Left ventricle myocardium inferior (tissue), 1 donor: ENCODE results near the gene MGST3. TPM values are rescaled to one million over a fixed set of nuclear protein-coding genes. Genes with fewer than 3 reads are reported as not detected.
"Not testable (repeated sequence)": the region's sequence is repeated elsewhere in the genome, so short reads cannot be mapped to it uniquely, and the experiment has no call there.

Source experiments
- DNase-seq: peaks from one replicate; pipeline ENCODE4 v3.0.0-alpha.2; 2020
- H3K27ac ChIP-seq: fragments of 200-600 bp; replicated peaks from 2 replicates; pipeline ENCODE4 v1.8.0; 2021
- H3K27me3 ChIP-seq: fragments of 200-600 bp; 2 replicates; pipeline ENCODE4 v1.8.0; 2021; ENCODE audit warnings: low read depth
- H3K36me3 ChIP-seq: fragments of 200-600 bp; 2 replicates; pipeline ENCODE4 v1.8.0; 2021
- H3K4me1 ChIP-seq: fragments of 200-600 bp; 2 replicates; pipeline ENCODE4 v1.8.0; 2021
- H3K4me3 ChIP-seq: fragments of 200-600 bp; 2 replicates; pipeline ENCODE4 v1.8.0; 2021; ENCODE audit warnings: mild to moderate bottlenecking, moderate library complexity
- H3K9me3 ChIP-seq: fragments of 200-600 bp; replicated peaks from 2 replicates; pipeline ENCODE4 v1.8.0; 2021
- CTCF ChIP-seq: fragments of 200-600 bp; IDR thresholded peaks from 2 replicates; pipeline ENCODE4 v1.8.0; 2021; ENCODE audit warnings: antibody characterized with exemption, mild to moderate bottlenecking, borderline replicate concordance
- intact Hi-C: fragments of 100-400 bp; cut with micrococcal nuclease; formaldehyde crosslinking; loops from one replicate; pipeline ENCODE4 v1.11.0; 2022
- long read RNA-seq: library from polyadenylated mRNA; unstranded; transcript quantifications from one replicate; pipeline ENCODE4 v2.0.0, GENCODE V29; 2021
- total RNA-seq: library from RNA; stranded (reverse); fragmentation: NEBNext Ultra II Directional; extraction: Animal tissue kit (Norgen Biotek cat#: 25700); gene quantifications from one replicate; pipeline ENCODE4 v1.2.1, GENCODE V29; 2021
- donor health status: DM: no; HTN: yes; CAD: no; lungs with severe emphysema.

The MGST3 gene
- 718 TPM for total RNA-seq
- long read RNA-seq, transcript MGST3-203 (7 exons, 680 nt) = minor isoform, 7 of 369 reads
- long read RNA-seq, transcript MGST3-205 (6 exons, 1,015 nt) = major isoform, 333 of 369 reads
- long read RNA-seq, partial matches to known transcripts = 13 of 369 reads
- long read RNA-seq, other reads (novel, unspliced or antisense) = 11 of 369 reads

GRCh38 chr1:165630629-165631341, at the start of gene MGST3:
Gene MGST3, plus strand, starts transcription at chr1:165631234. Its CDS starts 18,614 bp downstream, at chr1:165649848.
- no peak for TF ChIP-seq CTCF
- DNase-seq = peak; percentile 95
- peak within 1 kb of the TSS; percentile 82 for H3K4me3 ChIP-seq
- intact Hi-C loops = no loop called here
- H3K27me3 ChIP-seq = no peaks in the 10 kb centered on the region
- H3K27ac ChIP-seq = peak within 1 kb of the TSS; percentile 95
- peaks cover 4% of the 10 kb centered on the region for H3K36me3 ChIP-seq
- H3K4me1 ChIP-seq = peaks cover 54% of the 10 kb centered on the region
- no peaks in the 10 kb centered on the region for H3K9me3 ChIP-seq

GRCh38 chr1:165581926-165582325, 49.1 kb upstream of the MGST3 start:
- intact Hi-C loops = no loop called here
- no peak for DNase-seq
- H3K27me3 ChIP-seq = peaks cover 17% of the 10 kb centered on the region
- H3K27ac ChIP-seq = no peak overlapping the region
- TF ChIP-seq CTCF = no peak
- H3K4me3 ChIP-seq = no peak overlapping the region
- H3K4me1 ChIP-seq = no peaks in the 10 kb centered on the region
- no peaks in the 10 kb centered on the region for H3K36me3 ChIP-seq
- H3K9me3 ChIP-seq = no peaks in the 10 kb centered on the region

- Histone ChIP-seq H3K4me3 (no peak overlapping the region), H3K9me3 (no peaks in the 10 kb centered on the region), H3K27me3 (peaks cover 30% of the 10 kb centered on the region), H3K27ac (no peak overlapping the region), H3K36me3 (no peaks in the 10 kb centered on the region), H3K4me1 (no peaks in the 10 kb centered on the region)
- no peak for DNase-seq
- no peak for TF ChIP-seq CTCF
- intact Hi-C loops = no loop called here
Observed at GRCh38 chr1:165586398-165586797, 44.6 kb upstream of the MGST3 start.

GRCh38 chr1:165591391-165591790, 39.6 kb upstream of the MGST3 start:
- peaks cover 39% of the 10 kb centered on the region for H3K27me3 ChIP-seq
- H3K9me3 ChIP-seq, H3K4me3 ChIP-seq, H3K4me1 ChIP-seq, H3K27ac ChIP-seq, DNase-seq, H3K36me3 ChIP-seq: not testable (repeated sequence)
- intact Hi-C loops = loop anchor here (5.0 kb wide), 1 partner anchor 184 kb away; no protein-coding TSS in a partner anchor

GRCh38 chr1:165592945-165593823, 37.9 kb upstream of the MGST3 start:
- Histone ChIP-seq H3K27me3 (peaks cover 31% of the 10 kb centered on the region), H3K36me3 (no peaks in the 10 kb centered on the region), H3K4me3 (no peak overlapping the region), H3K27ac (no peak overlapping the region), H3K4me1 (peaks cover 7% of the 10 kb centered on the region), H3K9me3 (no peaks in the 10 kb centered on the region)
- peak; percentile 22 for DNase-seq
- intact Hi-C loops = loop anchor here (2.0 to 5.0 kb wide), 2 partner anchors 186 to 200 kb away; no protein-coding TSS in a partner anchor
- TF ChIP-seq CTCF = peak; percentile 95
